NT2/D1 (cell line): ENCODE results near the gene CATSPERD.

Source experiments
- SUZ12 ChIP-seq: IDR thresholded peaks from 2 replicates; pipeline ENCODE4 v1.6.1; 2011; ENCODE audit not compliant: insufficient read length, insufficient read depth; ENCODE audit errors: extremely low read depth
- YY1 ChIP-seq: IDR thresholded peaks from 2 replicates; pipeline ENCODE4 v1.6.1; 2011; ENCODE audit not compliant: insufficient read length, insufficient read depth
- ZNF274 ChIP-seq: IDR thresholded peaks from 2 replicates; pipeline ENCODE4 v1.6.1; 2011; ENCODE audit warnings: mild to moderate bottlenecking, low read depth, low read length

- TF ChIP-seq SUZ12: no peak
- no peak for TF ChIP-seq ZNF274
- no peak for TF ChIP-seq YY1
Measured at GRCh38 chr19:5775668-5776309, 55.4 kb downstream of the CATSPERD start.
